DND-41 (cell line): ENCODE data around the gene TMEM135.

Experiments used
- ATAC-seq: fragments of 200-7000 bp; cut with Tn5 transposase; 3 replicates; pipeline ENCODE4 v1.9.1; 2021; ENCODE audit warnings: low read depth; ENCODE audit not compliant: insufficient read depth
- DNase-seq: peaks from one replicate; pipeline ENCODE4 v3.0.0-alpha.2; 2020
- H2AFZ ChIP-seq: 2 replicates; pipeline ENCODE4 v1.6.0; 2012; ENCODE audit warnings: low read depth, low read length
- H3K27ac ChIP-seq: 2 replicates; pipeline ENCODE4 v1.5.1; 2012; ENCODE audit warnings: low read length, inconsistent platforms
- H3K27me3 ChIP-seq: fragments of 200-600 bp; sonication (generic); 2 replicates; pipeline ENCODE4 v1.6.0; 2012; ENCODE audit warnings: low read length, mild to moderate bottlenecking, inconsistent platforms; ENCODE audit not compliant: insufficient read depth, poor library complexity
- H3K36me3 ChIP-seq: 2 replicates; pipeline ENCODE4 v1.5.1; 2012; ENCODE audit warnings: low read length, inconsistent platforms; ENCODE audit not compliant: insufficient read depth
- H3K4me1 ChIP-seq: 2 replicates; pipeline ENCODE4 v1.5.1; 2012; ENCODE audit warnings: mild to moderate bottlenecking, low read length; ENCODE audit not compliant: insufficient read depth
- H3K4me2 ChIP-seq: 2 replicates; pipeline ENCODE4 v1.6.0; 2012; ENCODE audit warnings: mild to moderate bottlenecking, moderate library complexity, low read length, inconsistent platforms; ENCODE audit not compliant: insufficient read depth
- H3K4me3 ChIP-seq, 2 experiments: fragments of 200-600 bp in 1 of 2; shearing (Covaris generic) in 1 of 2; 2 replicates each; pipeline ENCODE4 v1.5.1; 2012 to 2016; ENCODE audit warnings: inconsistent platforms in 2 of 2, low read length in 2 of 2, mild to moderate bottlenecking in 2 of 2, low read depth in 1 of 2, moderate library complexity in 1 of 2
- H3K79me2 ChIP-seq: 2 replicates; pipeline ENCODE4 v1.6.0; 2012; ENCODE audit warnings: low read length, inconsistent platforms; ENCODE audit not compliant: insufficient read depth
- H3K9ac ChIP-seq: 2 replicates; pipeline ENCODE4 v1.6.0; 2012; ENCODE audit warnings: low read depth, mild to moderate bottlenecking, inconsistent platforms, low read length, moderate library complexity
- H3K9me3 ChIP-seq: 2 replicates; pipeline ENCODE4 v1.5.1; 2012; ENCODE audit warnings: low read length, moderate library complexity, mild to moderate bottlenecking, inconsistent platforms; ENCODE audit not compliant: insufficient read depth, severe bottlenecking
- H4K20me1 ChIP-seq: 2 replicates; pipeline ENCODE4 v1.6.0; 2012; ENCODE audit warnings: low read length; ENCODE audit not compliant: insufficient read depth
- EZH2 ChIP-seq: IDR thresholded peaks from 3 replicates; pipeline ENCODE4 v1.6.1; 2012; ENCODE audit warnings: borderline replicate concordance, low read depth, mild to moderate bottlenecking, moderate library complexity, low read length, inconsistent platforms; ENCODE audit not compliant: severe bottlenecking
- TF ChIP-seq, protein P1 (sequence below): IDR thresholded peaks from 2 replicates; pipeline ENCODE4 v1.5.1; 2012; ENCODE audit warnings: borderline replicate concordance, low read length, moderate library complexity, mild to moderate bottlenecking; ENCODE audit not compliant: poor library complexity, severe bottlenecking; ENCODE audit errors: extremely low read depth

TMEM135 gene

DNA sequence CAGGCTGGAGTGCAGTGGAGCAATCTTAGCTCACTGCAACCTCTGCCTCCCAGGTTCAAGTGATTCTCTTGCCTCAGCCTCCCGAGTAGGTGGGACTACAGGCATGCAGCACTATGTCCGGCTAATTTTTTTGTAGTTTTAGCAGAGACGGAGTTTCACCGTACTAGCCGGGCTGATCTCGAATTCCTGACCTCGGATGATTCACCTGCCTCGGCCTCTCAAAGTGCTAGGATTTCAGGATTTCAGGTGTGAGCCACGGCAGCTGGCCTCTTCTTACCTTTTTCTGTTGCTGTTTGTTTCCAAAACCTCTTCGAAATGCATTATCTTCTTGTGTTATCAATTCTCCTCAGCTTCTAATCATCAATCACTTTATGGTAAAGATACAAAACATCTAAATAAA, 22.1 kb upstream of the TMEM135 start:
- Histone ChIP-seq H3K4me3 (no peak overlapping the region), H2AFZ (no peak overlapping the region), H3K9me3 (no peaks in the 10 kb centered on the region), H3K9ac (no peak overlapping the region), H3K36me3 (no peaks in the 10 kb centered on the region), H4K20me1 (no peaks in the 10 kb centered on the region), H3K79me2 (no peaks in the 10 kb centered on the region), H3K4me2 (no peak overlapping the region), H3K4me1 (no peaks in the 10 kb centered on the region), H3K27me3 (no peaks in the 10 kb centered on the region), H3K27ac (no peak overlapping the region)
- DNase-seq: no peak
- no peak for TF ChIP-seq EZH2
- TF ChIP-seq, protein P1, sequence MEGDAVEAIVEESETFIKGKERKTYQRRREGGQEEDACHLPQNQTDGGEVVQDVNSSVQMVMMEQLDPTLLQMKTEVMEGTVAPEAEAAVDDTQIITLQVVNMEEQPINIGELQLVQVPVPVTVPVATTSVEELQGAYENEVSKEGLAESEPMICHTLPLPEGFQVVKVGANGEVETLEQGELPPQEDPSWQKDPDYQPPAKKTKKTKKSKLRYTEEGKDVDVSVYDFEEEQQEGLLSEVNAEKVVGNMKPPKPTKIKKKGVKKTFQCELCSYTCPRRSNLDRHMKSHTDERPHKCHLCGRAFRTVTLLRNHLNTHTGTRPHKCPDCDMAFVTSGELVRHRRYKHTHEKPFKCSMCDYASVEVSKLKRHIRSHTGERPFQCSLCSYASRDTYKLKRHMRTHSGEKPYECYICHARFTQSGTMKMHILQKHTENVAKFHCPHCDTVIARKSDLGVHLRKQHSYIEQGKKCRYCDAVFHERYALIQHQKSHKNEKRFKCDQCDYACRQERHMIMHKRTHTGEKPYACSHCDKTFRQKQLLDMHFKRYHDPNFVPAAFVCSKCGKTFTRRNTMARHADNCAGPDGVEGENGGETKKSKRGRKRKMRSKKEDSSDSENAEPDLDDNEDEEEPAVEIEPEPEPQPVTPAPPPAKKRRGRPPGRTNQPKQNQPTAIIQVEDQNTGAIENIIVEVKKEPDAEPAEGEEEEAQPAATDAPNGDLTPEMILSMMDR: no peak
- no peak for ATAC-seq

DNA sequence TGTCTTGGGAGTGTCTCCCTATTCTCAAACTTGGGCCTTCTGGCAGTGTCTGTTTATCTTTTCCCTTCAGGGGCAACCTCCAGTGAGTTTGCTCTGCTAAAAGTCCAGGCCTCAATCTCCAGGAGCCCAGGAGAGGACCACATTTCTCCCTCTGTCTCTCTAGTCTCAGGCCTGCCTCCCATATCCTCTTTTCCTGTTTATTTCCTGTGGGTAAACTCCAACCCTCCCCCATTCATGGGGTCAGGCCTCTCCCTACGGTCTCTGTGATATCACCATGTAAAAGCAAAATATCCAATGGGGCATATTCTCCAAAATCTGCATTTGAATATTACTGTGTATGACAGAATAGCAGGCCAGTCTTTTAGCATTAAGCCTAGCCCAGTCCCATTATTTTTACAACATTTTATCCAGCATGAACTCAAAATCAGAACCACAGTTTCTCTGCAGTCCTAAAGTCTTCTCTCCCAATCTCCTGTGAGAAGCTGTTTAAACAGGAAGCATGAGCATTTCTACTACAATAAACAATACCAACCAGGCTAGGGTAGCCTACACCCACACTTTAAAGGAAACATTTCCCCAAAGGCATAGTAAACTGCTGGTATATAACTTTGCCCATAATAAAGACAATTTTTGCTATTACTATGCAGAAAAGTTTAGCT, 18.0 kb upstream of the TMEM135 start:
- Histone ChIP-seq H2AFZ (no peak overlapping the region), H3K27me3 (no peaks in the 10 kb centered on the region), H3K9ac (no peak overlapping the region), H3K4me1 (no peaks in the 10 kb centered on the region), H4K20me1 (no peaks in the 10 kb centered on the region), H3K9me3 (no peaks in the 10 kb centered on the region), H3K79me2 (no peaks in the 10 kb centered on the region), H3K4me3 (no peak overlapping the region), H3K4me2 (no peak overlapping the region), H3K27ac (no peak overlapping the region), H3K36me3 (no peaks in the 10 kb centered on the region)
- ATAC-seq (no peak), DNase-seq (no peak)
- TF ChIP-seq, protein P1: no peak
- TF ChIP-seq EZH2: no peak

DNA sequence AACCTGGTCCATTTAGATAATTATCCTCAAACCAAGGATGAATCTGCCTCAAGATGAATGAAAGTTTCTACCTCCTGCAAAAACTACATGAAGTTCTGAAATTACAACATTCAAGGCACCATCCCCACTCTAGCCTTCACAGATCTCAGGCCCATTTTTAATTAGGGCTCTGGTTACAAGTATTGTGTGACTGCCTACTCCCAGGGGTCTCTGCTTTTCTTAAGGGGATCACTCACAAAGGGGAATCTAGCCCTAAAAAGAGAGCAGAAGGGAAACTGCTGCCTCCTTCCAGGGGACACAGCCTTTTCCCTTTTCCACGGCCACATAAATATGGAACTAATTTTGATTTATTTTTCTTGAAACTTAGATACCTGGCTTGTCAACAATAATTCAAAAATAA, 17.4 kb upstream of the TMEM135 start:
- no peak for ATAC-seq

More for the DNA sequence above, 17.4 kb upstream of the TMEM135 start:
- no peaks in the 10 kb centered on the region for H3K36me3 ChIP-seq
- H3K9me3 ChIP-seq: no peaks in the 10 kb centered on the region
- no peak overlapping the region for H3K27ac ChIP-seq
- no peak overlapping the region for H3K9ac ChIP-seq
- no peak overlapping the region for H3K4me3 ChIP-seq
- no peaks in the 10 kb centered on the region for H3K79me2 ChIP-seq
- no peaks in the 10 kb centered on the region for H4K20me1 ChIP-seq
- TF ChIP-seq EZH2: no peak
- TF ChIP-seq, protein P1: no peak
- no peaks in the 10 kb centered on the region for H3K4me1 ChIP-seq
- DNase-seq: no peak
- no peak overlapping the region for H3K4me2 ChIP-seq
- H2AFZ ChIP-seq: no peak overlapping the region
- H3K27me3 ChIP-seq: no peaks in the 10 kb centered on the region
